GM21390 (cell line): Measurements from ENCODE around the gene SCRN2.

Source experiments
- ATAC-seq: cut with Tn5 transposase; IDR thresholded peaks from one replicate; pipeline ENCODE4 v1.9.1; 2021; ENCODE audit not compliant: unreplicated experiment

Gene SCRN2

GRCh38 chr17:47840742-47841487, at the start of gene SCRN2:
Gene SCRN2, minus strand, starts transcription at chr17:47841273. Its CDS starts 430 bp downstream, at chr17:47840843.
- peak; percentile 82 for ATAC-seq

GRCh38 chr17:47889734-47890529, 48.9 kb upstream of the SCRN2 start:
- no peak for ATAC-seq

GRCh38 chr17:47888293-47888692, 47.2 kb upstream of the SCRN2 start:
- ATAC-seq = no peak

- ATAC-seq = no peak
Observed at GRCh38 chr17:47884905-47885730, 44.0 kb upstream of the SCRN2 start.

GRCh38 chr17:47884427-47884740, 43.3 kb upstream of the SCRN2 start:
- no peak for ATAC-seq

GRCh38 chr17:47883589-47884426, 42.7 kb upstream of the SCRN2 start:
- ATAC-seq = no peak

GRCh38 chr17:47882695-47883588, 41.9 kb upstream of the SCRN2 start:
- no peak for ATAC-seq

GRCh38 chr17:47882247-47882646, 41.2 kb upstream of the SCRN2 start:
- no peak for ATAC-seq

- ATAC-seq = no peak
Observed at GRCh38 chr17:47879776-47880454, 38.8 kb upstream of the SCRN2 start.

GRCh38 chr17:47879028-47879585, 38.0 kb upstream of the SCRN2 start:
- ATAC-seq = no peak

- no peak for ATAC-seq
Observed at GRCh38 chr17:47878203-47879027, 37.3 kb upstream of the SCRN2 start.

- ATAC-seq = no peak
Observed at GRCh38 chr17:47877368-47878034, 36.4 kb upstream of the SCRN2 start.

GRCh38 chr17:47875011-47875985, 34.2 kb upstream of the SCRN2 start:
- no peak for ATAC-seq

- no peak for ATAC-seq
Observed at GRCh38 chr17:47873200-47874090, 32.4 kb upstream of the SCRN2 start.

- ATAC-seq = no peak
Observed at GRCh38 chr17:47872651-47873161, 31.6 kb upstream of the SCRN2 start.
